H1 (cell line): ENCODE data around the gene BLVRA. TPM values are rescaled to one million over a fixed set of nuclear protein-coding genes. Genes with fewer than 3 reads are reported as not detected.

ENCODE experiments used
- CTCF ChIA-PET: fragments of 300-600 bp; sonication (Branson Sonifier 250); formaldehyde crosslinking; loops from one replicate; lab custom pipeline; 2021; ENCODE audit not compliant: partially characterized antibody; lab: Charles Lee
- POLR2A ChIA-PET: fragments of 300-600 bp; sonication (Branson Sonifier 250); formaldehyde crosslinking; loops from one replicate; lab custom pipeline; 2021; ENCODE audit warnings: inconsistent platforms; ENCODE audit not compliant: partially characterized antibody; lab: Charles Lee
- DNase-seq, 2 experiments: peaks; one replicate each; pipeline versions ENCODE4 v3.0.0 to v3.0.0-alpha.2; 2010 to 2022; ENCODE audit warnings: low spot score in 2 of 2, low read depth in 1 of 2, mixed read lengths in 1 of 2
- FAIRE-seq: peaks from 2 replicates; lab custom pipeline; 2011; peaks lifted over from hg19 to GRCh38; lab: Jason Lieb, UNC
- H2AFZ ChIP-seq: 2 replicates; pipeline ENCODE4 v1.8.1; 2012; ENCODE audit warnings: low read length, inconsistent platforms
- H2AK5ac ChIP-seq: 2 replicates; pipeline ENCODE4 v1.6.1; 2013; ENCODE audit warnings: low read depth, low read length
- H2BK120ac ChIP-seq: replicated peaks from 2 replicates; pipeline ENCODE3; 2013; ENCODE audit warnings: low read depth, low read length, inconsistent platforms
- H2BK12ac ChIP-seq: 2 replicates; pipeline ENCODE4 v1.6.1; 2013; ENCODE audit warnings: low read depth, low read length
- H2BK15ac ChIP-seq: 2 replicates; pipeline ENCODE4 v1.6.1; 2013; ENCODE audit warnings: low read length
- H2BK20ac ChIP-seq: 2 replicates; pipeline ENCODE4 v1.6.1; 2013; ENCODE audit warnings: low read length
- H2BK5ac ChIP-seq: 2 replicates; pipeline ENCODE4 v1.6.1; 2013; ENCODE audit warnings: low read depth, low read length
- H3K14ac ChIP-seq: 2 replicates; pipeline ENCODE4 v1.6.1; 2013; ENCODE audit warnings: inconsistent platforms; ENCODE audit not compliant: insufficient read length
- H3K18ac ChIP-seq: 2 replicates; pipeline ENCODE4 v1.6.1; 2013; ENCODE audit warnings: low read length; ENCODE audit errors: extremely low read depth
- H3K23ac ChIP-seq: 2 replicates; pipeline ENCODE4 v1.6.1; 2013; ENCODE audit warnings: inconsistent platforms; ENCODE audit not compliant: insufficient read length
- H3K23me2 ChIP-seq: 2 replicates; pipeline ENCODE4 v1.6.1; 2013; ENCODE audit warnings: low read depth, low read length
- H3K27ac ChIP-seq: 2 replicates; pipeline ENCODE4 v1.6.1; 2011; ENCODE audit warnings: low read depth, low read length, inconsistent platforms
- H3K27me3 ChIP-seq, 4 experiments: replicated peaks in 1 of 4; 1 replicate in 1 of 4; 2 replicates in 3 of 4; pipeline versions ENCODE4 v1.6.1 to v1.8.1; 2011 to 2013; ENCODE audit warnings: low read length in 3 of 4, mild to moderate bottlenecking in 3 of 4, inconsistent platforms in 2 of 4, mixed read lengths in 2 of 4, moderate library complexity in 1 of 4; ENCODE audit not compliant: control insufficient read depth in 3 of 4, insufficient read depth in 3 of 4; ENCODE audit errors: extremely low read depth in 1 of 4
- H3K36me3 ChIP-seq, 4 experiments: 2 replicates each; pipeline versions ENCODE4 v1.6.1 to v1.8.1; 2011 to 2013; ENCODE audit warnings: mild to moderate bottlenecking in 4 of 4, low read length in 3 of 4, moderate library complexity in 2 of 4, control low read depth in 1 of 4, inconsistent platforms in 1 of 4; ENCODE audit not compliant: insufficient read depth in 4 of 4, control insufficient read depth in 2 of 4
- H3K4ac ChIP-seq: replicated peaks from 2 replicates; pipeline ENCODE3; 2013; ENCODE audit warnings: low read length, low read depth, mixed read lengths, inconsistent platforms; ENCODE audit not compliant: insufficient read length
- H3K4me1 ChIP-seq, 4 experiments: replicated peaks in 1 of 4; 1 replicate in 1 of 4; 2 replicates in 3 of 4; pipeline versions ENCODE4 v1.6.1 to v1.8.1; 2011 to 2013; ENCODE audit warnings: low read length in 3 of 4, inconsistent platforms in 2 of 4, mixed read lengths in 1 of 4; ENCODE audit not compliant: insufficient read depth in 4 of 4, control insufficient read depth in 3 of 4
- H3K4me2 ChIP-seq, 2 experiments: 2 replicates each; pipeline versions ENCODE4 v1.6.1 to v1.8.1; 2011 to 2013; ENCODE audit warnings: low read depth in 2 of 2, low read length in 2 of 2, control low read depth in 1 of 2, inconsistent platforms in 1 of 2, mild to moderate bottlenecking in 1 of 2; ENCODE audit not compliant: insufficient read depth in 1 of 2
- H3K4me3 ChIP-seq, 4 experiments: fragments of 200-600, 300-600 bp in 1 of 4; sonication (generic), shearing (Covaris generic), sonication (Bioruptor Twin) in 1 of 4; 2 replicates each; pipeline versions ENCODE4 v1.5.1 to v1.8.1; 2011 to 2016; ENCODE audit warnings: low read length in 4 of 4, low read depth in 3 of 4, control low read depth in 2 of 4, inconsistent platforms in 2 of 4, mild to moderate bottlenecking in 2 of 4, mixed read lengths in 1 of 4, moderate library complexity in 1 of 4; ENCODE audit not compliant: insufficient read depth in 2 of 4; ENCODE audit errors: extremely low read depth in 1 of 4
- H3K56ac ChIP-seq: replicated peaks from 2 replicates; pipeline ENCODE3; 2013; ENCODE audit warnings: low read depth, mild to moderate bottlenecking, mixed read lengths, low read length, inconsistent platforms; ENCODE audit not compliant: insufficient read length
- H3K79me1 ChIP-seq: 2 replicates; pipeline ENCODE4 v1.6.1; 2013; ENCODE audit warnings: low read depth, low read length, control low read depth
- H3K79me2 ChIP-seq, 2 experiments: 2 replicates each; pipeline versions ENCODE4 v1.6.1 to v1.8.1; 2012 to 2013; ENCODE audit warnings: low read length in 2 of 2, mild to moderate bottlenecking in 2 of 2, inconsistent platforms in 1 of 2; ENCODE audit not compliant: insufficient read depth in 2 of 2, control insufficient read depth in 1 of 2
- H3K9ac ChIP-seq, 4 experiments: replicated peaks in 1 of 4; 1 replicate in 1 of 4; 2 replicates in 3 of 4; pipeline versions ENCODE4 v1.6.1 to v1.8.1; 2011 to 2013; ENCODE audit warnings: low read depth in 3 of 4, low read length in 3 of 4, control low read depth in 2 of 4, mild to moderate bottlenecking in 2 of 4, moderate library complexity in 2 of 4, inconsistent platforms in 1 of 4; ENCODE audit errors: extremely low read depth in 1 of 4
- H3K9me3 ChIP-seq, 2 experiments: 2 replicates each; pipeline versions ENCODE4 v1.6.1 to v1.8.1; 2012 to 2013; ENCODE audit warnings: mild to moderate bottlenecking in 2 of 2, moderate library complexity in 2 of 2, control low read depth in 1 of 2, inconsistent platforms in 1 of 2, low read depth in 1 of 2, low read length in 1 of 2, mixed read lengths in 1 of 2; ENCODE audit not compliant: insufficient read depth in 2 of 2
- H4K20me1 ChIP-seq, 2 experiments: replicated peaks in 1 of 2; 2 replicates each; pipeline versions ENCODE3 to v1.8.1; 2011 to 2013; ENCODE audit warnings: inconsistent platforms in 2 of 2, low read length in 2 of 2, mild to moderate bottlenecking in 1 of 2; ENCODE audit not compliant: insufficient read depth in 2 of 2, control insufficient read depth in 1 of 2
- H4K5ac ChIP-seq: 2 replicates; pipeline ENCODE4 v1.6.1; 2013; ENCODE audit warnings: low read length, low read depth, mixed read lengths, inconsistent platforms; ENCODE audit not compliant: insufficient read length
- H4K8ac ChIP-seq: 2 replicates; pipeline ENCODE4 v1.8.0; 2013; ENCODE audit warnings: mild to moderate bottlenecking, moderate library complexity, low read length, inconsistent platforms; ENCODE audit not compliant: insufficient read depth; ENCODE audit errors: extremely low read depth
- H4K91ac ChIP-seq: replicated peaks from 2 replicates; pipeline ENCODE3; 2013; ENCODE audit warnings: low read length, mixed read lengths, inconsistent platforms; ENCODE audit not compliant: insufficient read length
- EGR1 ChIP-seq: IDR thresholded peaks from 2 replicates; pipeline ENCODE4 v1.6.1; 2011; ENCODE audit warnings: low read depth, low read length, borderline replicate concordance
- HDAC6 ChIP-seq: IDR thresholded peaks from one replicate; pipeline ENCODE4 v1.7.1; 2012; ENCODE audit warnings: low read depth, mild to moderate bottlenecking, inconsistent platforms, low read length, moderate library complexity
- JUND ChIP-seq: IDR thresholded peaks from 2 replicates; pipeline ENCODE4 v1.6.1; 2011; ENCODE audit warnings: mild to moderate bottlenecking, improper control_type of control experiment, low read length
- MAFK ChIP-seq: IDR thresholded peaks from 2 replicates; pipeline ENCODE4 v1.6.1; 2012; ENCODE audit warnings: low read depth, mild to moderate bottlenecking, improper control_type of control experiment, low read length
- SIN3A ChIP-seq, 2 experiments: IDR thresholded peaks in 1 of 2; conservative IDR thresholded peaks in 1 of 2; 2 replicates each; pipeline ENCODE4 v1.6.1; 2011 to 2012; ENCODE audit warnings: low read length in 2 of 2, improper control_type of control experiment in 1 of 2, low read depth in 1 of 2, mild to moderate bottlenecking in 1 of 2
- SIX5 ChIP-seq: IDR thresholded peaks from 2 replicates; pipeline ENCODE4 v1.6.1; 2011; ENCODE audit warnings: mild to moderate bottlenecking, low read depth, low read length
- SUZ12 ChIP-seq: fragments of 200-600 bp; sonication (generic); IDR thresholded peaks from 2 replicates; pipeline ENCODE4 v1.6.1; 2012; ENCODE audit warnings: mild to moderate bottlenecking, inconsistent platforms, low read length, moderate library complexity, mixed read lengths
- TEAD4 ChIP-seq: IDR thresholded peaks from 2 replicates; pipeline ENCODE4 v1.6.1; 2012; ENCODE audit warnings: low read depth, low read length, inconsistent platforms, mixed read lengths
- whole genome bisulfite sequencing, 2 experiments: shearing (Covaris generic) in 1 of 2; methylation state at CpG; one replicate each; pipeline versions ENCODE4 v1.1.6 to v1.1.7; 2013 to 2015; ENCODE audit warnings: low lambda C conversion rate in 2 of 2, mixed read lengths in 2 of 2, inconsistent platforms in 1 of 2, low coverage in 1 of 2, missing lambda C conversion rate in 1 of 2; ENCODE audit not compliant: insufficient replicate concordance in 2 of 2, insufficient coverage in 1 of 2, insufficient read length in 1 of 2; ENCODE audit errors: extremely low coverage in 1 of 2, missing lambda C conversion rate in 1 of 2; 5-methylcytosine and 5-hydroxymethylcytosine counted together
- polyA plus RNA-seq, 7 experiments: library from polyadenylated mRNA; depleted of rRNA in 3 of 7; stranded (reverse) in 5 of 7; unstranded in 2 of 7; fragments of >200 nt in 5 of 7; fragments of 200-250 nt in 2 of 7; gene quantifications; 1 replicate in 5 of 7; 2 replicates in 1 of 7; 4 replicates in 1 of 7; pipeline versions ENCODE4 v1.2.1 to v1.2.3, GENCODE V29; 2011 to 2013; ENCODE audit warnings: missing spikeins in 2 of 7, mixed read lengths in 2 of 7
- total RNA-seq: library from RNA; stranded (reverse); fragmentation: NEBNext Ultra II Directional; extraction: Animal tissue kit (Norgen Biotek cat#: 25700); gene quantifications from 2 replicates; pipeline ENCODE4 v1.2.1, GENCODE V29; 2021

BLVRA gene
- total and polyA plus RNA-seq, 2 of the 8 experiments (the other 6 are each of a cell fraction or from before 2014, with no cell fraction given), result 16.1 to 37.1 TPM

DNA sequence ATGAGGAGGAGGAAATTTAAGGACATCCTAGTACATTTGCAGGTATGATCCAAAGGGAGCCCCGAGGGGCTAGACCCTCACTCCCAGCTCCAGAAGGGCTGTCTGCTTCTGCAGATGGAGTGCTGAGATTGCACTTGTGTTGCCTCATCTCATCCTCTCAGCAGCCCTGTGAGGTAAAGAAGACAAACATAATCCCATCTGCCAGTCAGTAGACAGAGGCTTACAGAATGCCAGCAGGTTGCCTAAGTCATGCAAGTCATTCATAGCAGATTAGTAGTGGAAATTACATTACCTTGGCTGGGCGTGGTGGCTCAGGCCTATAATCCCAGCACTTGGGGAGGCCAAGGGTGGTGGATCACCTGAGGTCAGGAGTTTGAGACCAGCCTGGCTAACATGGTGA lies 45.4 kb downstream of the BLVRA start:
- no peak overlapping the region for H4K8ac ChIP-seq
- no peaks in the 10 kb centered on the region for H3K27me3 ChIP-seq
- peaks cover 0 to 16% (median 3%) of the 10 kb centered on the region in 4 experiments; a peak in 6 of 8 replicates for H3K36me3 ChIP-seq
- H3K9me3 ChIP-seq, result no peaks in the 10 kb centered on the region
- no peak overlapping the region for H2BK20ac ChIP-seq
- H4K20me1 ChIP-seq, result no peaks in the 10 kb centered on the region
- no peak for DNase-seq
- H3K4me1 ChIP-seq, result no peaks in the 10 kb centered on the region
- no peak overlapping the region for H3K18ac ChIP-seq
- H2BK5ac ChIP-seq, result no peak overlapping the region
- no peak overlapping the region for H2BK15ac ChIP-seq
- no peak overlapping the region for H3K27ac ChIP-seq
- 68% methylated on average over 2 of the region's 2 CpGs; no CpG with 5 or more reads in 1 of the 2 experiments for WGBS, 2 experiments
- H3K56ac ChIP-seq, result no peak overlapping the region
- H4K5ac ChIP-seq, result no peak overlapping the region
- no peak overlapping the region for H2BK12ac ChIP-seq
- H2AFZ ChIP-seq, result no peak overlapping the region
- no peak overlapping the region for H3K14ac ChIP-seq
- no peaks in the 10 kb centered on the region for H3K79me1 ChIP-seq
- H3K23me2 ChIP-seq, result no peaks in the 10 kb centered on the region
- TF ChIP-seq SUZ12 (no peak), HDAC6 (no peak), EGR1 (no peak), JUND (no peak), SIX5 (no peak), MAFK (no peak), SIN3A (conservative IDR thresholded peaks at IDR 0.05 in 1 of 2, IDR thresholded peaks at IDR 0.05 in 1 of 2; ENCODE audit: low read depth in 1 of 2, low read length in 2 of 2) (no peak), TEAD4 (no peak)
- ChIA-PET POLR2A (no interaction called here), CTCF (interaction anchor here (0.9 to 1.9 kb wide), 3 partner anchors 10 to 221 kb away, joined by 3 to 5 read pairs (median 4); partner anchors contain the start of gene STK17A)
- H3K4me2 ChIP-seq, result no peak overlapping the region
- no peak overlapping the region for H3K4ac ChIP-seq
- FAIRE-seq, result no peak
- no peak overlapping the region for H2BK120ac ChIP-seq
- no peaks in the 10 kb centered on the region for H3K79me2 ChIP-seq
- H3K23ac ChIP-seq, result no peak overlapping the region
- no peak overlapping the region for H2AK5ac ChIP-seq
- no peak overlapping the region for H3K4me3 ChIP-seq
- H4K91ac ChIP-seq, result no peak overlapping the region
- H3K9ac ChIP-seq, result no peak overlapping the region
